Measurements from ENCODE around the gene FOXRED2.
"Not testable (repeated sequence)": the region's sequence is repeated elsewhere in the genome, so short reads cannot be mapped to it uniquely, and the experiment has no call there.

FOXRED2 gene

DNA sequence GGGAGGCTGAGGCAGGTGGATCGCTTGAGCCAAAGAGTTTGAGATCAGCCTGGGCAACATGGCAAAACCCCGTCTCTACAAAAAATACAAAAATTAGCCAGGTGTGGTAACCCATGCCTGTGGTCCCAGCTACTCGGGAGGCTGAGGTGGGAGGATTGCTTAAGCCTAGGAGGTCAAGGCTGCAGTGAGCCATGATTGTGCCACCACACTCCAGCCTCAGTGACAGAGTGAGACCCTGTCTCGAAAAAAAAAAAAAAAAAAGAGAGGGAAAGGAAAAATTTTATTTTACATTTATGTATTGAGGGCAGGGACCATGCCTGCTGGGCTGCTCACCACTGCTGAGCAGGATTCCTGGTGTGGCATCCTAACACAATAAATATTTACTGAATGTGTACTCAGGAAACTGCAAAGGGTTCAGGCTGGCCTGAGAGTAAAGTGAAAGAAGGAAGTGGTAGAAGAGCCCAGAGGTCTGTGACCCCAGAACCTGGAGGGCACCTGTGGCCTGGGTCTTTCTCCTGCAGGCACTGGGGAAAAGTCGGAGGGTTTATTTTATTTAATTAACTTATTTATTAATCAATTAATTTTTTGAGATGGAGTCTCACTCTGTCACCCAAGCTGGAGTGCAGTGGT, 53.7 kb downstream of the FOXRED2 start:
- H3K4me1 Mint-ChIP-seq: peaks cover 52% of the 10 kb centered on the region
- peak overlapping the region; percentile 65 for H3K27ac Mint-ChIP-seq
- not testable (repeated sequence) for H3K36me3 Mint-ChIP-seq, H3K27me3 Mint-ChIP-seq, ATAC-seq, H3K9me3 Mint-ChIP-seq
- peak overlapping the region; percentile 53 for H3K4me3 Mint-ChIP-seq

DNA sequence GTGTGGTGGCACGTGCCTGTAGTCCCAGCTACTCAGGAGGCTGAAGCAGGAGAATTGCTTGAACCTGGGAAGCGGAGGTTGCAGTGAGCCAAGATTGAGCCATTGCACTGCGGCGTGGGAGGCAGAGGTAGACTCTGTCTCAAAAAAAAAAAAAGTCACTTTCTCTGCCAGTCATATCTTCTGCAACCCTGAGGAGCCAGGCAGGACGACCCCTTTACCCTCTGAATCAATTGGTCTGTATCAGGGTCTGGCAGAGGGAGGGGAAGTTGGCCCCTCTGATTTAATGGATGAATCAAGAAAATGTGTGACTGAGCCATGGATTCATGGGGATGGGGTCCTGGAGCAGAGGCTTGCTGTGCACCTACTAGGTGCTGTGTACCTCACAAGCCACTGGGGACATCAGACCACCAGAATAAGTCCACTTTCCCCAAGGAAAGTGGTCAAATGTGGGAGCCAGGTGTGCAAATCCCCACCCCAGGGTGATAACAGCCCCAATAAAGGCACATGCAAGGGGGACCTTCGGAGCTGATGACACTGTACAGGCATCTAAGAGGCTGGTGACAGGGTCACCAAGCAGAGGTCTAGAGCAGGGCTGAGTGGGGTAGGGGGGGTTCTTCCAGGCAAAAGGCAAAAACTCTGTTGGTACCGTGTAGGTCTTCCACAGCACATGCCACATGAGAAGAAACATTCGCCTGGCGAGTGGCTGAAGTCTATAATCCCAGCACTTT, 54.4 kb downstream of the FOXRED2 start:
- peak overlapping the region; percentile 65 for H3K27ac Mint-ChIP-seq
- no peaks in the 10 kb centered on the region for H3K36me3 Mint-ChIP-seq
- peak overlapping the region; percentile 9 for H3K4me3 Mint-ChIP-seq
- H3K9me3 Mint-ChIP-seq: no peaks in the 10 kb centered on the region
- peaks cover 52% of the 10 kb centered on the region for H3K4me1 Mint-ChIP-seq
- ATAC-seq: no peak
- no peaks in the 10 kb centered on the region for H3K27me3 Mint-ChIP-seq

DNA sequence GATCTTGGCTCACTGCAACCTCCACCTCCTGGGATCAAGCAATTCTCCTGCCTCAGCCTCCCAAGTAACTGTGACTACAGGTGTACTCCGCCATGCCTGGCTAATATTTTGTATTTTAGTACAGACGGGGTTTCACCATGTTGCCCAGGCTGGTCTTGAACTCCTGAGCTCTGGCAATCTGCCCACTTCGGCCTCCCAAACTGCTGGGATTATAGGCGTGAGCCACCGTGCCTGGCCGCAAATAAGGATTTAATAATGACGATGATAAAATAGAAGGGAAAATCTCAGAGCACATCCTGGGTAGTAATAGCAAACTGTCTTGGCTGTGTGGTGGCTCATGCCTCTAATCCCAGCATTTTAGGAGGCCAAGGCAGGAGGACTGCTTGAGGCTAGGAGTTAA, 55.9 kb downstream of the FOXRED2 start:
- H3K9me3 Mint-ChIP-seq, ATAC-seq: not testable (repeated sequence)
- peak overlapping the region; percentile 65 for H3K27ac Mint-ChIP-seq

DNA sequence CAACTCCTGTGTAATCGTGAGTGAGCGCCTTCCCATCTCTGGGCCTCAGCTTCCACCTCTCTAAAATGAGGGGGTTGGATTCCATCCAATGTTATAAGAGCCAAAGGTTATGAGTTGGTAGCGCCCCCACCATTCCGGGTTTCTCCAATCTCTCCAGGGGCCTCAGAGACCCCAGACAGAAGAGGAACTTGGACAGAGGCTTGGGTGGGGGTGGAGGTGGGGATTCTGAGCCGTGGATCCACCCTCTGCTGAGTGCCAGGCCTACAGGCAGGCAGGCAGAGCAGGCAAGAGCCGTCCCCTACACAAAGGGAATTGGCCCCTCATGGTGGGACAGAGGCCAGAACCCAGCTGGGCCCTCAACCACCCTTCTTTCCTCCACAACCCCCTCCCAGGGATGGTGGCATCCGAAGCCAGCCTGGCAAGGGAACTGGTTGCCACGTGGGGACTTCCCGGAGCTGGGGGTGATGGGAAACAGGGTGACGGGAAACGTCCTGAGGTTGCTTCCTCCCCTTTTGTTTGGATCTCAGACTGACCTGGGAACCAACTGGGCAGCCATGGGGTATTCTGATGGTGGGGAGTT, 57.2 kb downstream of the FOXRED2 start:
- no peaks in the 10 kb centered on the region for H3K9me3 Mint-ChIP-seq
- ATAC-seq: no peak
- peaks cover 51% of the 10 kb centered on the region for H3K4me1 Mint-ChIP-seq
- no peaks in the 10 kb centered on the region for H3K27me3 Mint-ChIP-seq
- H3K27ac Mint-ChIP-seq: no peak overlapping the region
- H3K36me3 Mint-ChIP-seq: no peaks in the 10 kb centered on the region
- no peak overlapping the region for H3K4me3 Mint-ChIP-seq

More for the DNA sequence above, 55.9 kb downstream of the FOXRED2 start:
- not testable (repeated sequence) for H3K4me3 Mint-ChIP-seq, H3K27me3 Mint-ChIP-seq, H3K36me3 Mint-ChIP-seq
- H3K4me1 Mint-ChIP-seq: peaks cover 46% of the 10 kb centered on the region

DNA sequence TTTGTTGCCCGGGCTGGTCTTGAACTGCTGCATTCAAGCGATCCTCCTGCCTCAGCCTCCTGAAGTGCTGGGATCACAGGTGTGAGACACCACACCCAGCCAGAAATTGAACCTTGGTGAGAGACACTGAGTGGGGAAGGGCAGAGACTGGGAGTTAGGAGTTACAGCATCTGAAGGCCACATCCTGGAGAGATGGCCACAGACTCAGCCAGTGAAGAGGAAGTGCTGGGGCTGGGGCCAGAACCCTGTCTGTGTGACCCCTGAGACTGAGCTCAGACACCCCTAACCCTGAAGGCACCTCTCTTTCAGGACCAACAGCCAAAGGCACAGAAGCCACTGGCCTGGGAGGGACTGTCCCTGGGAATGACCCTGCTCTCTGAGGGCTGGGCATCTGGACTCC, 59.2 kb downstream of the FOXRED2 start:
- peaks cover 49% of the 10 kb centered on the region for H3K4me1 Mint-ChIP-seq
- H3K9me3 Mint-ChIP-seq: no peaks in the 10 kb centered on the region
- H3K27me3 Mint-ChIP-seq: no peaks in the 10 kb centered on the region
- no peak overlapping the region for H3K4me3 Mint-ChIP-seq
- no peak for ATAC-seq
- no peaks in the 10 kb centered on the region for H3K36me3 Mint-ChIP-seq
- H3K27ac Mint-ChIP-seq: peak overlapping the region; percentile 53

DNA sequence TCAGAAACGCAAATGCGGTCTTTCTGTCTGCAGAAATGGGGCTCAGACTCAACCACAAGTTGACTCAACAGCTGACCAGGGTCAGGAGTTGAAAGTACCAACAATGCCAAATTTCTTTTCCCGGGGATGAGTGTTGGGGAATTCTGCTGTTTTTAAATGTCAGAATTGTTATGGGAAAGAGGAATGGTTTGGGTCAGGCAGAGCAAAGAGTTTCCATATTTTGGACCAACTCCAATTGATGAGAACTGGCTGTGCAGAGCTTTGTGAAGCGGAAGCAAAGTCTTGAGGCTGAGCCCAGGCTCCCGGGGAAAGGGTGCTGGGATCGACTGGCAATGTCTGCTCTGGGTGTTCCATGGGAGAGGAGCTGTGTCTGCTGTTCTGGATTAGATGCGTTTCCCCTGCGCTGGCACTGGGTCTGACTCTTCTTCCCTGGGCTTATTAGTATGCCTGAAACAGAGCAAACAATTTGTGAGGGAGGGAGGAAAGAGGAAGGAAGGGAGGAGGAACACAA, 61.6 kb downstream of the FOXRED2 start:
- Mint-ChIP-seq H3K9me3 (no peaks in the 10 kb centered on the region), H3K4me3 (no peak overlapping the region), H3K27me3 (no peaks in the 10 kb centered on the region), H3K4me1 (peaks cover 35% of the 10 kb centered on the region), H3K27ac (peak overlapping the region; percentile 20), H3K36me3 (no peaks in the 10 kb centered on the region)
- ATAC-seq: no peak

DNA sequence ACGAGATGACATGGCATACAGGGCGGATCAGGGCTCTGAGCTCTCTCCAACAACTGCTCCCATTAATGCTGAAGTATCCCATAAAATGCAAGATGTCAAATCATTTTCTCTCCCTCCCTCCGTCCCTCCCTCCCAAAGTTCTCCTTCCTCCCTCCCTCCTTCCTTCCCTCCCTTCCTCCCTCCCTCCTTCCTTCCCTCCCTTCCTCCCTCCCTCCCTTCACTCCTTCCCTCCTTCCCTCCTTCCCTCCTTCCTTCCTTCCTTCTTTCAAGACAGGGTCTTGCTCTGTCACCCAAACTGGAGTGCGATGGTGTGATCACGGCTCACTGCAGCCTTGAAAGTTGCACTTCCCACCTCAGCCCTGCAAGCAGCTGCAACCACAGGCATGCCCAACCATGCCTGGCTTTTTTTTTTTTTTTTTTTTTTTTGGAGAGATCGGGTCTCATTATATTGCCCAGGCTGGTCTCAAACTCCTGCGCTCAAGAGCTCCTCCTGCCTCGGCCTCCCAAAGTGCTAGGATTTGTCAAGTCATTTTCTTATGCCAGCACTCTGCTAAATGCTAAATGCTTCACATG, 63.6 kb downstream of the FOXRED2 start:
- Mint-ChIP-seq H3K4me3 (peak overlapping the region; percentile 15), H3K9me3 (no peaks in the 10 kb centered on the region), H3K36me3 (no peaks in the 10 kb centered on the region), H3K4me1 (peaks cover 36% of the 10 kb centered on the region), H3K27me3 (no peaks in the 10 kb centered on the region), H3K27ac (peak overlapping the region; percentile 6)
- ATAC-seq: peak; percentile 74

DNA sequence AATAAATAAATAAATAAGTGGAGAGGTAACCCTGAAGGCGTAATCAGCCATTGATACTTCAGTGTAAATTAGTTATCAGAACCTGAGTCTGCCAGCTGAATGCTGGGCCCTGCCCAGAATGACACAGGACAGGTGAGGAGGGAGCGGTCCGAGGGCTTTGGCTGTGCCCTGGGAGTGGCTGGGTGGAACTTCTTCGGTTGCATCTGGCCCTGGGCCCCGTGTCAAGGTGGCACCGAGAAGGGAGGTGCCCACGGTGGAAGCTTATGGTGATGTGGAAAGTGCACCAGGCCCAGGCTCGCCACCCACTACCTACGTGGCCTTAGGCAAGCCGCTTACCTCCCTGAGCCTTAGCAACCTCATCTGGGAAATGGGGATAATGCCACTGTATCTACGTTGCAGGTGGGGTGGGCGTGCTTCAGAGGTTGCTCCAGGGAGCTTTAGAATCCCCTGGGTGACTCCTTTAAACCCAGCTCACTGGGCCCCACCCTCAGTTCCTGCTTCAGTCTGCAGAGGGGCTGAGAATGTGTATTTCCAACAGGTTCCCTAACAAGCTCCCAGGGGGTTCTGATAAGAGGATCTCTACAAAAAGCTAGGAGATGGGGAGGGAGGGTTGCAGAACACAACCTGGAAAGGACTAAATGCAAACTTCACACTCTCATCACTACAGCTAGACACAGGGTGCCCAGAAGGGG, 64.2 kb downstream of the FOXRED2 start:
- H3K4me1 Mint-ChIP-seq: peaks cover 36% of the 10 kb centered on the region
- H3K27ac Mint-ChIP-seq: peak overlapping the region; percentile 6
- H3K9me3 Mint-ChIP-seq: no peaks in the 10 kb centered on the region
- no peaks in the 10 kb centered on the region for H3K36me3 Mint-ChIP-seq
- ATAC-seq: no peak
- H3K4me3 Mint-ChIP-seq: no peak overlapping the region
- H3K27me3 Mint-ChIP-seq: no peaks in the 10 kb centered on the region

DNA sequence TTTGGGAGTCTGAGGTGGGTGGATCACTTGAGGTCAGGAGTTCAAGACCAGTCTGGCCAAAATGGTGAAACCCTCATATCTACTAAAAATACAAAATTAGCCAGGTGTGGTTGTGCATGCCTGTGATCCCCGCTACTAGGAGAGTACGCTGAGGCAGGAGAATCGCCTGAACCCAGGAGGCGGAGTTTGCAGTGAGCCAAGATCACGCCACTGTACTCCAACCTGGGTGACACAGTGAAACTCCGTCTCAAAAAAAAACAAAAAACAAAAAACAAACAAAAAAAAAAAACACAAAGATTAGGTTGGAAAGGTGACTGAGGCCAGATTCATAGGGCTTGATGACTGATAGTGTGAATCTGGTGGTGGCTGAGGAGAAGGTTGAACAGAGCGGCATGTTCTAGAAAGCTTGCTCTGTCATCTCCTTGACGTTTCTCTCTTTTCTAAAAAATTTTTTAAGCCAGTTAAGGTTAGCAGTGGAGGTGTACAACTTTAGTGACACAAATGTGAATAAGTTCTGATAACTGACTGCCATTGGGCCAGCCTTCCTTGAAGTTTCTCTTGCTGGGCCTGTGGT, 66.3 kb downstream of the FOXRED2 start:
- no peaks in the 10 kb centered on the region for H3K9me3 Mint-ChIP-seq
- peak overlapping the region; percentile 37 for H3K27ac Mint-ChIP-seq
- H3K4me3 Mint-ChIP-seq: no peak overlapping the region
- H3K4me1 Mint-ChIP-seq: peaks cover 44% of the 10 kb centered on the region
- H3K36me3 Mint-ChIP-seq: no peaks in the 10 kb centered on the region
- ATAC-seq: no peak
- no peaks in the 10 kb centered on the region for H3K27me3 Mint-ChIP-seq

DNA sequence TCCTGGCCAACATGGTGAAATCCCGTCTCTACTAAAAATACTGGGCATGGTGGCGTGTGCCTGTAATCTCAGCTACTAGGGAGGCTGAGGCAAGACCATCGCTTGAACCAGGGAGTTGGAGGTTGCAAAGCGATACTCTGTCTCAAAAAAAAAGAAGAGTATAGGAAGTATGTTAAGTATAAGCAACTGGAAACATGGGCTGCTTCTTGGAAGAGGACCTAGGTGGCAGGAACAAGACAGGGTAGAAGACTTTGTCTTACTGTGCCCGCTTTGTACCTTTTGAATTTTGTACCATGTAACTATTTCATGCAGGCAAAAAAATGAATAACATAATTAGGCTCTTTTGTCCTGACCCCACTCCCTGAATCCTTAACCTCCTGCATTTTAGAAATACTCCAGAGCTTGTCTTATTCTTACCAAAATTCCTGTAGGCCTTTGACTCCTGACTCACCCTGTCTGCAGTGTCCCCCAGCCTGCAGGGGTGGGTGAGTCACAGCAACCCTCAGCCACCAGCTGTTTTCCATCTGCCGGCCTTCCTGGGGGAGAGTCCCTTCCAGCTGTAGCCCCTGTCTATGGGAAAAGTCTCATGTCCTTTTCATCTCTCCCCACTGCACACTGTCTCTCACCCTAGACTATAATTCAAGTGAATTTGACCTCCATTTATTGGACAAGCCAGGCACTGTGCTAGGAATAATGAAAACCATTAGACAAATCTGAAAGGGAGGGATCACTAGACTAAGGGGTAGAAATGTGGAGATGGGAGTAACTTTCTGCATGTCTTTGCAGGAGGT, 67.2 kb downstream of the FOXRED2 start:
- Mint-ChIP-seq H3K9me3 (no peaks in the 10 kb centered on the region), H3K4me1 (peaks cover 44% of the 10 kb centered on the region), H3K36me3 (no peaks in the 10 kb centered on the region), H3K4me3 (no peak overlapping the region), H3K27me3 (no peaks in the 10 kb centered on the region), H3K27ac (peak overlapping the region; percentile 0)
- no peak for ATAC-seq

Measured in stimulated activated memory B cell treated with anti-CD40 and anti-IgM and Interleukin-4, amounts not matched to agents 10 μg/mL and 1 μg/mL and 100 μg/mL, for 72 hours (primary cell).